ENCODE measurements around the gene TCF4. TPM values are rescaled to one million over a fixed set of nuclear protein-coding genes. Genes with fewer than 3 reads are reported as not detected.

The TCF4 gene
- total RNA-seq (2022; extraction: Qiagen RNA extraction; ENCODE audit: low read depth): 1.5 to 2.8 TPM (median 2.1 TPM) in 5 replicates

GRCh38 chr18:55588111-55588869 lies at the start of gene TCF4:
TCF4 (minus strand) TSS chr18:55588192; CDS start chr18:55587116, 1,076 bp downstream.

